CD14-positive monocyte (primary cell): ENCODE data around the gene SFPQ. TPM values are rescaled to one million over a fixed set of nuclear protein-coding genes. Genes with fewer than 3 reads are reported as not detected.

Source experiments
- DNase-seq, 3 donors: peaks; one replicate each; pipeline ENCODE4 v3.0.0-alpha.2; 2011 to 2022
- H2AFZ ChIP-seq: 2 replicates; pipeline ENCODE4 v1.6.0; 2012; ENCODE audit warnings: mild to moderate bottlenecking, low read depth, low read length, inconsistent platforms; ENCODE audit not compliant: insufficient read depth, poor library complexity, severe bottlenecking
- H3K27ac ChIP-seq, 2 donors: 1 replicate in 1 of 2; 2 replicates in 1 of 2; pipeline ENCODE4 v1.5.1; 2012 to 2013; ENCODE audit warnings: low read length in 2 of 2, control low read depth in 1 of 2, inconsistent platforms in 1 of 2, low read depth in 1 of 2, mild to moderate bottlenecking in 1 of 2
- H3K27me3 ChIP-seq, 2 donors: one replicate each; pipeline versions ENCODE4 v1.6.0 to v1.6.1; 2011 to 2013; ENCODE audit warnings: low read length in 2 of 2; ENCODE audit not compliant: control insufficient read depth in 2 of 2, insufficient read depth in 2 of 2
- H3K36me3 ChIP-seq, 2 donors: replicated peaks in 1 of 2; 1 replicate in 1 of 2; 2 replicates in 1 of 2; pipeline versions ENCODE4 v1.5.1 to v1.6.1; 2012 to 2013; ENCODE audit warnings: low read length in 2 of 2, control low read depth in 1 of 2, inconsistent platforms in 1 of 2, mild to moderate bottlenecking in 1 of 2; ENCODE audit not compliant: insufficient read depth in 2 of 2, control insufficient read depth in 1 of 2
- H3K4me1 ChIP-seq, 2 donors: 1 replicate in 1 of 2; 2 replicates in 1 of 2; pipeline versions ENCODE4 v1.5.1 to v1.6.1; 2012 to 2013; ENCODE audit warnings: low read length in 2 of 2, control low read depth in 1 of 2, inconsistent platforms in 1 of 2, mild to moderate bottlenecking in 1 of 2, moderate library complexity in 1 of 2; ENCODE audit not compliant: insufficient read depth in 2 of 2, control insufficient read depth in 1 of 2
- H3K4me2 ChIP-seq: replicated peaks from 2 replicates; pipeline ENCODE3; 2012; ENCODE audit warnings: low read length, moderate library complexity, mild to moderate bottlenecking; ENCODE audit not compliant: poor library complexity, severe bottlenecking; ENCODE audit errors: extremely low read depth
- H3K4me3 ChIP-seq, 3 experiments: fragments of 200-600 bp in 1 of 3; sonication (generic) in 1 of 3; replicated peaks in 1 of 3; 1 replicate in 2 of 3; 2 replicates in 1 of 3; pipeline ENCODE4 v1.5.1; 2011 to 2013; ENCODE audit warnings: low read length in 3 of 3, mild to moderate bottlenecking in 3 of 3, control low read depth in 2 of 3, low read depth in 2 of 3, inconsistent platforms in 1 of 3, moderate library complexity in 1 of 3
- H3K79me2 ChIP-seq: 2 replicates; pipeline ENCODE4 v1.6.0; 2012; ENCODE audit warnings: mild to moderate bottlenecking, control low read depth, inconsistent platforms, low read length, moderate library complexity; ENCODE audit not compliant: insufficient read depth
- H3K9ac ChIP-seq: 2 replicates; pipeline ENCODE4 v1.6.0; 2017; ENCODE audit warnings: low read length, mild to moderate bottlenecking; ENCODE audit not compliant: insufficient read depth, poor library complexity, severe bottlenecking
- H3K9me3 ChIP-seq, 2 donors: replicated peaks in 1 of 2; 1 replicate in 1 of 2; 2 replicates in 1 of 2; pipeline versions ENCODE4 v1.5.1 to v1.6.1; 2012 to 2013; ENCODE audit warnings: low read length in 2 of 2, control low read depth in 1 of 2; ENCODE audit not compliant: control insufficient read depth in 1 of 2, insufficient read depth in 1 of 2
- H4K20me1 ChIP-seq: 2 replicates; pipeline ENCODE4 v1.6.0; 2012; ENCODE audit warnings: mild to moderate bottlenecking, low read length, control low read depth, moderate library complexity; ENCODE audit not compliant: insufficient read depth
- H3K27ac Mint-ChIP-seq, 7 donors: one replicate each; pipeline ENCODE4 v1.8.0; 2020; ENCODE audit warnings: mild to moderate bottlenecking in 7 of 7, mixed read lengths in 7 of 7, moderate library complexity in 6 of 7, inconsistent platforms in 2 of 7
- H3K27me3 Mint-ChIP-seq, 3 donors: one replicate each; pipeline ENCODE4 v1.8.0; 2021 to 2022; ENCODE audit warnings: low read depth in 3 of 3, mild to moderate bottlenecking in 3 of 3, mixed read lengths in 3 of 3, moderate library complexity in 3 of 3, inconsistent platforms in 1 of 3
- H3K36me3 Mint-ChIP-seq, 2 donors: one replicate each; pipeline ENCODE4 v1.8.0; 2020; ENCODE audit warnings: mixed read lengths in 2 of 2, inconsistent platforms in 1 of 2, mild to moderate bottlenecking in 1 of 2
- H3K4me1 Mint-ChIP-seq: one replicate; pipeline ENCODE4 v1.8.0; 2020; ENCODE audit warnings: mild to moderate bottlenecking, mixed read lengths
- H3K4me3 Mint-ChIP-seq, 2 donors: one replicate each; pipeline ENCODE4 v1.8.0; 2020; ENCODE audit warnings: mild to moderate bottlenecking in 2 of 2, mixed read lengths in 2 of 2, moderate library complexity in 1 of 2
- H3K9me3 Mint-ChIP-seq, 7 donors: one replicate each; pipeline ENCODE4 v1.8.0; 2020 to 2022; ENCODE audit warnings: mixed read lengths in 7 of 7, mild to moderate bottlenecking in 6 of 7, moderate library complexity in 6 of 7, inconsistent platforms in 2 of 7
- CTCF ChIP-seq: fragments of 200-600 bp; IDR thresholded peaks from one replicate; pipeline ENCODE4 v1.8.0; 2022; ENCODE audit warnings: antibody characterized with exemption, mild to moderate bottlenecking
- WGBS: methylation state at CpG from one replicate; pipeline ENCODE4 v1.1.5; 2013; ENCODE audit warnings: missing lambda C conversion rate; ENCODE audit not compliant: insufficient coverage; 5-methylcytosine and 5-hydroxymethylcytosine counted together
- intact Hi-C, 2 donors: fragments of 100-400 bp; cut with micrococcal nuclease; formaldehyde crosslinking; loops; one replicate each; pipeline versions ENCODE4 v1.15.0 to v1.15.1; 2023
- polyA plus RNA-seq, 3 donors: library from polyadenylated mRNA; depleted of rRNA in 1 of 3; unstranded in 2 of 3; stranded (reverse) in 1 of 3; fragments of 300-500 nt in 2 of 3; fragments of >200 nt in 1 of 3; fragmentation: Illumina TruSeq in 2 of 3; gene quantifications; 1 replicate in 2 of 3; 2 replicates in 1 of 3; pipeline ENCODE4 v1.2.3, GENCODE V29; 2012 to 2021

Gene SFPQ
- polyA plus RNA-seq, 3 donors = 80.8 to 220 (median 89.2) TPM

DNA sequence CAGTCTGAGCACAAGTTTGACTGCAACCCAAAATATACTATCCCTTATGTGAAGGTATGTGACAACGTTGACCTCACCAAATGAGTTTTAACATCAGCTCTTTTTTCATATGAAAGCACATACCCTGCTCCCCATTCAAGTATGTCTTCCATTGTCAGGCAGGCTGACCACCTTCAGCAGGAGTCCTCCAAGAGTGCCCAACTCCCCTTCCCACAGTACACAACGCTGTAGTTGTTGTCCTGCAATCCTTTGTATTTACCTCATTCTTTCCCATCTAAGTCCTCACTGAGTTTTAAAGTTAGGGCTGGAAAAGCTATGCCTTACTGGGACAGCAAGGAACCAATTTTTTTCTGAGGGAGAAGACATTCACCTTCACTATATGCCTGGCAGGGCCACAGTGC is 14.7 kb downstream of the SFPQ start:
- Mint-ChIP-seq H3K27ac (peak overlapping the region in 3 of 7 donors; percentile 19 to 43 (median 35)), H3K36me3 (peaks cover 80 to 88% of the 10 kb centered on the region in 2 donors), H3K27me3 (peaks cover 0 to 2% (median 0%) of the 10 kb centered on the region in 3 donors), H3K4me3 (no peak overlapping the region), H3K4me1 (peaks cover 5% of the 10 kb centered on the region), H3K9me3 (no peaks in the 10 kb centered on the region)
- no peak for DNase-seq
- Histone ChIP-seq H4K20me1 (peaks cover 96% of the 10 kb centered on the region), H3K9me3 (no peaks in the 10 kb centered on the region), H2AFZ (no peak overlapping the region), H3K4me2 (no peak overlapping the region), H3K79me2 (peaks cover 51% of the 10 kb centered on the region), H3K36me3 (peaks cover 84 to 91% of the 10 kb centered on the region in 2 donors), H3K4me3 (no peak overlapping the region), H3K4me1 (no peaks in the 10 kb centered on the region), H3K9ac (no peak overlapping the region), H3K27me3 (no peaks in the 10 kb centered on the region), H3K27ac (peak overlapping the region in 1 of 2 donors; percentile 4)
- intact Hi-C loops = no loop called here
- 100% methylated on average over 1 of the region's 2 CpGs for WGBS
- no peak for TF ChIP-seq CTCF

DNA sequence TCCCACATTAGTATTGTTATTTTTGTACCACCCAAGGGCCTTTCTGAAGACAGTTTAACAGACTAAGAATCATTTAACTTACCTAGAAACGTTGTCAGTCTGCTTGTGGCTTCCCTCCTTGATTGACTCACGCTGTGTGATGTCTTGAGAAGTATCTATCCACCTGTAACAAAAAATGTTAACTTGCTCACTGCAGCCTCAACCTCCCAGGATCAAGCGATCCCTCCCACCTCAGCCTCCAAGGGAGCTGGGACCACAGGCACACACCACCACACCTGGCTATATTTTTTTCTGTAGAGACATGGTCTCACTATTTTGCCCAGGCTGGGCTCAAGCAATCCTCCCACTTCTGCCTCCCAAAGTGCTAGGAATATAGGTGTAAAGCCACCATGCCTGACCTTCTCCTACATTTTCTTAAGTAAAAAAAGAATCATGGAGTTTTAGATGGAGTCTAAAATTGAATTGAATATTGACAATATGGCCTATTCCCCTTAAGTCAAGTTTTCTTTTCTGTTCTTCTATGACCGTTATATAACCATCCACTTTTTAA is 15.6 kb downstream of the SFPQ start:
- H3K36me3 Mint-ChIP-seq = peaks cover 72 to 79% of the 10 kb centered on the region in 2 donors
- H3K4me2 ChIP-seq = no peak overlapping the region
- peak overlapping the region in 1 of 7 donors; percentile 67 for H3K27ac Mint-ChIP-seq
- peaks cover 74 to 81% of the 10 kb centered on the region in 2 donors for H3K36me3 ChIP-seq
- H3K9ac ChIP-seq = no peak overlapping the region
- H3K27ac ChIP-seq = no peak overlapping the region
- H3K9me3 Mint-ChIP-seq = no peaks in the 10 kb centered on the region
- H3K4me3 Mint-ChIP-seq = no peak overlapping the region
- H4K20me1 ChIP-seq = peaks cover 86% of the 10 kb centered on the region
- peaks cover 5% of the 10 kb centered on the region for H3K4me1 Mint-ChIP-seq
- intact Hi-C loops = no loop called here
- no peak overlapping the region for H3K4me3 ChIP-seq
- DNase-seq = no peak
- H3K27me3 ChIP-seq = no peaks in the 10 kb centered on the region
- no peaks in the 10 kb centered on the region for H3K9me3 ChIP-seq
- WGBS = 100% methylated on average over 1 of the region's 4 CpGs
- TF ChIP-seq CTCF = no peak
- no peaks in the 10 kb centered on the region for H3K27me3 Mint-ChIP-seq
- peaks cover 42% of the 10 kb centered on the region for H3K79me2 ChIP-seq
- H2AFZ ChIP-seq = no peak overlapping the region
- no peaks in the 10 kb centered on the region for H3K4me1 ChIP-seq
